Endothelial cell of coronary artery (primary cell): Measurements from ENCODE around the gene CFAP70. TPM values are rescaled to one million over a fixed set of nuclear protein-coding genes. Genes with fewer than 3 reads are reported as not detected.

ENCODE experiments used
- total RNA-seq: library from RNA; depleted of rRNA; stranded (reverse); fragments of >200 nt; gene quantifications from 2 replicates; pipeline ENCODE4 v1.2.3, GENCODE V29; 2014

CFAP70 gene
- total RNA-seq = 0.19 and 0.27 TPM in 2 replicates

GRCh38 chr10:73358331-73359279, at the start of gene CFAP70:
Gene CFAP70 (minus strand): TSS chr10:73358864. CDS start chr10:73354796, 4,068 bp downstream.

GRCh38 chr10:73252445-73253224, 106.0 kb downstream of the CFAP70 start, which contains the start of gene MRPS16:
Gene MRPS16 (minus strand): TSS chr10:73252644. CDS start chr10:73252482, 162 bp downstream.

GRCh38 chr10:73246646-73247508, 111.8 kb downstream of the CFAP70 start, which contains the start of gene DNAJC9:
Gene DNAJC9 (minus strand): TSS chr10:73247255. CDS start chr10:73247189, 66 bp downstream.

Other genes starting within 250 kb of the CFAP70 start
- gene NUDT13, start 248.4 kb downstream of the CFAP70 start, total RNA-seq = 0.63 and 1.6 TPM in 2 replicates
- gene ECD, start 190.9 kb downstream of the CFAP70 start, total RNA-seq = 21.2 and 22.0 TPM in 2 replicates
- gene FAM149B1, start 190.7 kb downstream of the CFAP70 start, total RNA-seq = 22.5 and 28.7 TPM in 2 replicates
- 28.2 and 53.1 TPM in 2 replicates for gene DNAJC9, start 111.6 kb downstream of the CFAP70 start, total RNA-seq
- 49.2 and 67.1 TPM in 2 replicates for gene MRPS16, start 106.2 kb downstream of the CFAP70 start, total RNA-seq
- gene ANXA7, start 55.2 kb upstream of the CFAP70 start, total RNA-seq = 62.8 and 72.2 TPM in 2 replicates
- gene MSS51, start 74.7 kb upstream of the CFAP70 start, total RNA-seq = 0.54 and 1.2 TPM in 2 replicates
- 10.8 and 17.9 TPM in 2 replicates for gene PPP3CB, start 137.2 kb upstream of the CFAP70 start, total RNA-seq
- gene USP54, start 232.5 kb upstream of the CFAP70 start, total RNA-seq = 4.7 and 9.6 TPM in 2 replicates